Kidney (tissue), 14 donors: ENCODE results near the gene ST6GAL1. TPM values are rescaled to one million over a fixed set of nuclear protein-coding genes. Genes with fewer than 3 reads are reported as not detected.
"Not testable (repeated sequence)": the region's sequence is repeated elsewhere in the genome, so short reads cannot be mapped to it uniquely, and the experiment has no call there.

Experiments used
- DNase-seq, 5 donors: peaks; one replicate each; pipeline ENCODE4 v3.0.0-alpha.2; 2013 to 2020
- FAIRE-seq: peaks from 2 replicates; lab custom pipeline; 2012; peaks lifted over from hg19 to GRCh38; lab: Jason Lieb, UNC
- H3K27ac ChIP-seq, 2 donors: one replicate each; pipeline ENCODE4 v1.7.0; 2013; ENCODE audit warnings: low read depth in 2 of 2, low read length in 2 of 2, inconsistent platforms in 1 of 2
- H3K27me3 ChIP-seq: one replicate; pipeline ENCODE4 v1.7.1; 2013; ENCODE audit warnings: low read length, inconsistent platforms; ENCODE audit not compliant: control insufficient read depth, insufficient read depth
- H3K36me3 ChIP-seq, 3 donors: one replicate each; pipeline versions ENCODE4 v1.7.0 to v1.7.1; 2013; ENCODE audit warnings: low read length in 3 of 3, control low read depth in 1 of 3, inconsistent platforms in 1 of 3; ENCODE audit not compliant: insufficient read depth in 3 of 3, control insufficient read depth in 2 of 3
- H3K4me1 ChIP-seq, 3 donors: one replicate each; pipeline versions ENCODE4 v1.7.0 to v1.7.1; 2013; ENCODE audit warnings: low read length in 3 of 3, inconsistent platforms in 1 of 3, low read depth in 1 of 3; ENCODE audit not compliant: control insufficient read depth in 2 of 3, insufficient read depth in 2 of 3
- H3K4me3 ChIP-seq, 3 donors: one replicate each; pipeline versions ENCODE4 v1.7.0 to v1.8.1; 2013; ENCODE audit warnings: low read length in 3 of 3, control low read depth in 1 of 3, inconsistent platforms in 1 of 3
- H3K9ac ChIP-seq, 3 donors: one replicate each; pipeline versions ENCODE4 v1.7.0 to v1.7.1; 2013; ENCODE audit warnings: low read length in 3 of 3, control low read depth in 1 of 3, inconsistent platforms in 1 of 3
- H3K9me3 ChIP-seq, 3 donors: one replicate each; pipeline versions ENCODE4 v1.7.0 to v1.7.1; 2013; ENCODE audit warnings: low read length in 3 of 3, control low read depth in 1 of 3, inconsistent platforms in 1 of 3; ENCODE audit not compliant: control insufficient read depth in 2 of 3, insufficient read depth in 1 of 3
- intact Hi-C: fragments of 100-400 bp; cut with DNase I; formaldehyde crosslinking; loops from one replicate; pipeline ENCODE4 v1.11.1; 2022
- polyA plus RNA-seq: library from polyadenylated mRNA; stranded (reverse); fragments of 350-450 nt; fragmentation: Illumina TruSeq; extraction: RNeasy Lipid Tissue Mini Kit (QIAGEN cat#74804); gene quantifications from one replicate; pipeline ENCODE4 v1.2.3, GENCODE V29; 2014; ENCODE audit warnings: low read depth, low replicate concordance; ENCODE audit not compliant: insufficient read depth
- total RNA-seq: library from RNA; stranded (reverse); fragmentation: NEBNext Ultra II Directional; extraction: Animal tissue kit (Norgen Biotek cat#: 25700); gene quantifications from one replicate; pipeline ENCODE4 v1.2.1, GENCODE V29; 2021
- TF ChIP-seq, protein P1 (sequence below): IDR thresholded peaks from 3 replicates; pipeline ENCODE4 v1.5.1; 2012; ENCODE audit warnings: mild to moderate bottlenecking, moderate library complexity, borderline replicate concordance; ENCODE audit not compliant: insufficient read depth; ENCODE audit errors: extremely low read depth
- donor health status: control.
- donor health status: control.
- donor health status: control.
- donor health status: control.
- donor health status: control.
- donor health status: DM: yes; HTN: yes; CAD: no.
- donor health status: Normal renal cell carcinoma (clear cell type).

ST6GAL1 gene
- total and polyA plus RNA-seq, 2 donors from 2014 or later, result 62.6 to 236 TPM

- H3K4me1 ChIP-seq, result no peaks in the 10 kb centered on the region
- TF ChIP-seq, protein P1, sequence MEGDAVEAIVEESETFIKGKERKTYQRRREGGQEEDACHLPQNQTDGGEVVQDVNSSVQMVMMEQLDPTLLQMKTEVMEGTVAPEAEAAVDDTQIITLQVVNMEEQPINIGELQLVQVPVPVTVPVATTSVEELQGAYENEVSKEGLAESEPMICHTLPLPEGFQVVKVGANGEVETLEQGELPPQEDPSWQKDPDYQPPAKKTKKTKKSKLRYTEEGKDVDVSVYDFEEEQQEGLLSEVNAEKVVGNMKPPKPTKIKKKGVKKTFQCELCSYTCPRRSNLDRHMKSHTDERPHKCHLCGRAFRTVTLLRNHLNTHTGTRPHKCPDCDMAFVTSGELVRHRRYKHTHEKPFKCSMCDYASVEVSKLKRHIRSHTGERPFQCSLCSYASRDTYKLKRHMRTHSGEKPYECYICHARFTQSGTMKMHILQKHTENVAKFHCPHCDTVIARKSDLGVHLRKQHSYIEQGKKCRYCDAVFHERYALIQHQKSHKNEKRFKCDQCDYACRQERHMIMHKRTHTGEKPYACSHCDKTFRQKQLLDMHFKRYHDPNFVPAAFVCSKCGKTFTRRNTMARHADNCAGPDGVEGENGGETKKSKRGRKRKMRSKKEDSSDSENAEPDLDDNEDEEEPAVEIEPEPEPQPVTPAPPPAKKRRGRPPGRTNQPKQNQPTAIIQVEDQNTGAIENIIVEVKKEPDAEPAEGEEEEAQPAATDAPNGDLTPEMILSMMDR, result no peak
- no peak overlapping the region for H3K4me3 ChIP-seq
- H3K27me3 ChIP-seq, result no peaks in the 10 kb centered on the region
- no peak overlapping the region for H3K27ac ChIP-seq
- FAIRE-seq, result no peak
- H3K9ac ChIP-seq, result no peak overlapping the region
- H3K9me3 ChIP-seq, result no peaks in the 10 kb centered on the region
- intact Hi-C loops, result no loop called here
- H3K36me3 ChIP-seq, result peaks cover 0 to 3% (median 0%) of the 10 kb centered on the region in 3 donors
- DNase-seq, result no peak
These were observed 120.7 kb downstream of the ST6GAL1 start for GRCh38 chr3:187051066-187051465.

GRCh38 chr3:187051724-187052366 lies 121.5 kb downstream of the ST6GAL1 start:
- H3K9ac ChIP-seq, result no peak overlapping the region
- no peak for DNase-seq
- H3K27me3 ChIP-seq, result no peaks in the 10 kb centered on the region
- H3K4me1 ChIP-seq, result no peaks in the 10 kb centered on the region
- H3K4me3 ChIP-seq, result no peak overlapping the region
- H3K27ac ChIP-seq, result no peak overlapping the region
- no peaks in the 10 kb centered on the region for H3K9me3 ChIP-seq
- TF ChIP-seq, protein P1, result no peak
- no peak for FAIRE-seq
- intact Hi-C loops, result no loop called here
- H3K36me3 ChIP-seq, result peaks cover 0 to 3% (median 0%) of the 10 kb centered on the region in 3 donors

DNA sequence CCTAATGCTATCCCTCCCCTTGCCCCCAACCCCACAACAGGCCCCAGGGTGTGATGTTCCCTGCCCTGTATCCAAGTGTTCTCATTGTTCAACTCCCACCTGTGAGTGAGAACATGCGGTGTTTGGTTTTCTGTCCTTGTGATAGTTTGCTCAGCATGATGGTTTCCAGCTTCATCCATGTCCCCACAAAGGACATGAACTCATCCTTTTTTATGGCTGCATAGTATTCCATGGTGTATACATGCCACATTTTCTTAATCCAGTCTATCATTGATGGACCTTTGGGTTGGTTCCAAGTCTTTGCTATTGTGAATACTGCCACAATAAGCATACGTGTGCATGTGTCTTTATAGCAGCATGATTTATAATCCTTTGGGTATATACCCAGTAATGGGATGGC lies 122.1 kb downstream of the ST6GAL1 start:
- FAIRE-seq, intact Hi-C loops, H3K9me3 ChIP-seq, H3K27ac ChIP-seq, H3K36me3 ChIP-seq, H3K4me1 ChIP-seq, DNase-seq, H3K27me3 ChIP-seq, H3K4me3 ChIP-seq, H3K9ac ChIP-seq: not testable (repeated sequence)

DNA sequence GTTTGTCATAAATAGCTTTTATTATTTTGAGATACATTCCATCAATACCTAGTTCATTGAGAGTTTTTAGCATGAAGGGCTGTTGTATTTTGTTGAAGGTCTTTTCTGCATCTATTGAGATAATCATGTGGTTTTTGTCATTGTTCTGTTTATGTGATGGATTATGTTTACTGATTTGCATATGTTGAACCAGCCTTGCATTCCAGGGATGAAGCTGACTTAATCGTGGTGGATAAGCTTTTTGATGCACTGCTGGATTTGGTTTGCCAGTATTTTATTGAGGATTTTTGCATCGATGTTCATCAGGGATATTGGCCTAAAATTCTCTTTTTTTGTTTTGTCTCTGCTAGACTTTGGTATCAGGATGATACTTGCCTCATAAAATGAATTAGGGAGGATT lies 124.1 kb downstream of the ST6GAL1 start:
- H3K27me3 ChIP-seq, H3K9ac ChIP-seq, FAIRE-seq, intact Hi-C loops, H3K9me3 ChIP-seq, H3K4me1 ChIP-seq, DNase-seq, H3K4me3 ChIP-seq, H3K36me3 ChIP-seq, H3K27ac ChIP-seq: not testable (repeated sequence)

DNA sequence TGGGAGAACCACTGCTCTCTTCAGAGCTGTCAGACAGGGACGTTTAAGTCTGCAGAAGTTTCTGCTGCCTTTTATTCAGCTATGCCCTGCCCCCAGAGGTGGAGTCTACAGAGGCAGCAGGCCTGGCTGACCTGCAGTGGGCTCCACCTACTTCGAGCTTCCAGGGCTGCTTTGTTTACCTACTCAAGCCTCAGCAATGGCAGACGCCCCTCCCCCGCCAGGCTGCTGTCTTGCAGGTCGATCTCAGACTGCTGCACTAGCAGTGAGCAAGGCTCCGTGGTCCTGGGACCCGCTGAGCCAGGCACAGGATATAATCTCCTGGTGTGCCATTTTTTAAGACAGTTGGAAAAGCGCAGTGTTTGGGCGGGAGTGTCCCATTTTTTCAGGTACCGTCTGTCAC lies 127.5 kb downstream of the ST6GAL1 start:
- H3K4me1 ChIP-seq, H3K9me3 ChIP-seq, intact Hi-C loops, H3K27me3 ChIP-seq, H3K36me3 ChIP-seq, H3K27ac ChIP-seq, DNase-seq, H3K4me3 ChIP-seq, H3K9ac ChIP-seq, FAIRE-seq: not testable (repeated sequence)
